H1 (cell line): ENCODE results near the gene PCYT2. TPM values are rescaled to one million over a fixed set of nuclear protein-coding genes. Genes with fewer than 3 reads are reported as not detected.

ENCODE experiments used
- CBX8 ChIP-seq: fragments of 300-800, 300-1000 bp; sonication (generic); IDR thresholded peaks from 2 replicates; pipeline ENCODE4 v1.7.1; 2016; ENCODE audit warnings: low read depth, low read length, borderline replicate concordance
- CHD7 ChIP-seq: fragments of 300-600 bp; sonication (generic); IDR thresholded peaks from 2 replicates; pipeline ENCODE4 v1.7.1; 2012; ENCODE audit warnings: low read length, moderate library complexity, mild to moderate bottlenecking, inconsistent platforms; ENCODE audit not compliant: insufficient replicate concordance
- CTBP2 ChIP-seq: IDR thresholded peaks from 2 replicates; pipeline ENCODE4 v1.7.0; 2011; ENCODE audit warnings: borderline replicate concordance, mild to moderate bottlenecking, moderate library complexity, mixed read lengths, low read length; ENCODE audit not compliant: insufficient read depth, insufficient read length
- CTCF ChIP-seq, 3 experiments: IDR thresholded peaks; 1 replicate in 2 of 3; 2 replicates in 1 of 3; pipeline versions ENCODE4 v1.5.1 to v1.6.1; 2011; ENCODE audit warnings: low read length in 3 of 3, mild to moderate bottlenecking in 3 of 3, inconsistent platforms in 2 of 3, low read depth in 1 of 3, moderate library complexity in 1 of 3; ENCODE audit not compliant: insufficient read depth in 1 of 3; ENCODE audit errors: control extremely low read depth in 1 of 3
- MAX ChIP-seq: IDR thresholded peaks from 2 replicates; pipeline ENCODE4 v1.6.1; 2012; ENCODE audit warnings: inconsistent platforms
- PHF8 ChIP-seq: fragments of 200-600 bp; sonication (generic); conservative IDR thresholded peaks from 2 replicates; pipeline ENCODE4 v1.7.1; 2012; ENCODE audit warnings: low read depth, mild to moderate bottlenecking, inconsistent platforms, low read length, moderate library complexity
- SAP30 ChIP-seq: fragments of 300-600 bp; sonication (generic); IDR thresholded peaks from 2 replicates; pipeline ENCODE4 v1.7.1; 2012; ENCODE audit warnings: low read length, moderate library complexity, mild to moderate bottlenecking, inconsistent platforms; ENCODE audit not compliant: insufficient read depth, insufficient replicate concordance
- SIRT6 ChIP-seq: IDR thresholded peaks from one replicate; pipeline ENCODE4 v1.7.1; 2012; ENCODE audit warnings: low read length, inconsistent platforms
- polyA plus RNA-seq, 7 experiments: library from polyadenylated mRNA; depleted of rRNA in 3 of 7; stranded (reverse) in 5 of 7; unstranded in 2 of 7; fragments of >200 nt in 5 of 7; fragments of 200-250 nt in 2 of 7; gene quantifications; 1 replicate in 5 of 7; 2 replicates in 1 of 7; 4 replicates in 1 of 7; pipeline versions ENCODE4 v1.2.1 to v1.2.3, GENCODE V29; 2011 to 2013; ENCODE audit warnings: missing spikeins in 2 of 7, mixed read lengths in 2 of 7
- total RNA-seq: library from RNA; stranded (reverse); fragmentation: NEBNext Ultra II Directional; extraction: Animal tissue kit (Norgen Biotek cat#: 25700); gene quantifications from 2 replicates; pipeline ENCODE4 v1.2.1, GENCODE V29; 2021

PCYT2 gene
- total and polyA plus RNA-seq, 2 of the 8 experiments (the other 6 are each of a cell fraction or from before 2014, with no cell fraction given), result 29.9 to 31.3 TPM

- TF ChIP-seq CHD7, result no peak
- TF ChIP-seq CBX8, result no peak
- no peak for TF ChIP-seq SIRT6
- no peak for TF ChIP-seq MAX
- no peak for TF ChIP-seq PHF8
- no peak for TF ChIP-seq CTBP2
- no peak for TF ChIP-seq CTCF (IDR thresholded peaks at IDR 0.05; ENCODE audit: control extremely low read depth in 1 of 3, insufficient read depth in 1 of 3, low read depth in 1 of 3, low read length in 3 of 3)
- no peak for TF ChIP-seq SAP30
Observed at GRCh38 chr17:81879121-81879520, 32.1 kb downstream of the PCYT2 start (continued).
